Fibroblast of lung (primary cell): ENCODE data around the gene RPLP2. TPM values are rescaled to one million over a fixed set of nuclear protein-coding genes. Genes with fewer than 3 reads are reported as not detected.
A peak's percentile ranks its signal among the peaks of the same experiment; 100 is the strongest.

Experiments used
- DNase-seq, 2 donors: peaks; one replicate each; pipeline versions ENCODE4 v3.0.0 to v3.0.0-alpha.2; 2010; ENCODE audit warnings: low read depth in 2 of 2
- H2AFZ ChIP-seq: 2 replicates; pipeline ENCODE4 v1.5.1; 2012; ENCODE audit warnings: low read length, control low read depth, inconsistent platforms
- H3K27ac ChIP-seq: 2 replicates; pipeline ENCODE4 v1.5.1; 2011; ENCODE audit warnings: low read length, control low read depth; ENCODE audit not compliant: insufficient read depth
- H3K27me3 ChIP-seq: 2 replicates; pipeline ENCODE4 v1.5.1; 2011; ENCODE audit warnings: mild to moderate bottlenecking, low read length; ENCODE audit not compliant: control insufficient read depth, insufficient read depth
- H3K36me3 ChIP-seq: 2 replicates; pipeline ENCODE4 v1.5.1; 2011; ENCODE audit warnings: low read length; ENCODE audit not compliant: control insufficient read depth, insufficient read depth
- H3K4me1 ChIP-seq: 2 replicates; pipeline ENCODE4 v1.5.1; 2011; ENCODE audit warnings: low read length; ENCODE audit not compliant: control insufficient read depth, insufficient read depth; ENCODE audit errors: extremely low read depth
- H3K4me2 ChIP-seq: 2 replicates; pipeline ENCODE4 v1.5.1; 2011; ENCODE audit warnings: low read length, control low read depth; ENCODE audit not compliant: insufficient read depth; ENCODE audit errors: extremely low read depth
- H3K4me3 ChIP-seq, 4 experiments: fragments of 200-600 bp in 1 of 4; sonication (generic) in 1 of 4; replicated peaks in 1 of 4; 2 replicates each; pipeline ENCODE4 v1.5.1; 2011 to 2016; ENCODE audit warnings: low read length in 4 of 4, low read depth in 3 of 4, mild to moderate bottlenecking in 3 of 4, control low read depth in 2 of 4, inconsistent platforms in 1 of 4, mixed read lengths in 1 of 4; ENCODE audit not compliant: insufficient read depth in 1 of 4; ENCODE audit errors: control extremely low read depth in 1 of 4
- H3K79me2 ChIP-seq: 2 replicates; pipeline ENCODE4 v1.5.1; 2012; ENCODE audit warnings: mild to moderate bottlenecking, low read length, inconsistent platforms; ENCODE audit not compliant: control insufficient read depth, insufficient read depth
- H3K9ac ChIP-seq: 2 replicates; pipeline ENCODE4 v1.5.1; 2011; ENCODE audit warnings: mild to moderate bottlenecking, low read length, control low read depth; ENCODE audit not compliant: insufficient read depth
- H3K9me3 ChIP-seq: 2 replicates; pipeline ENCODE4 v1.5.1; 2012; ENCODE audit warnings: low read depth, low read length; ENCODE audit not compliant: control insufficient read depth, insufficient read depth
- H4K20me1 ChIP-seq: 2 replicates; pipeline ENCODE4 v1.5.1; 2011; ENCODE audit warnings: low read length; ENCODE audit not compliant: control insufficient read depth, insufficient read depth; ENCODE audit errors: extremely low read depth
- EZH2 ChIP-seq: IDR thresholded peaks from 2 replicates; pipeline ENCODE4 v1.5.1; 2012; ENCODE audit warnings: low read length, control low read depth, mild to moderate bottlenecking; ENCODE audit errors: missing control alignments
- polyA plus RNA-seq, 2 donors: library from polyadenylated mRNA; depleted of rRNA in 1 of 2; stranded (reverse) in 1 of 2; unstranded in 1 of 2; fragments of >200 nt; gene quantifications; 2 replicates each; pipeline ENCODE4 v1.2.1, GENCODE V29; 2011 to 2012; ENCODE audit warnings: missing spikeins in 1 of 2
- total RNA-seq: library from RNA; depleted of rRNA; stranded (reverse); fragments of >200 nt; gene quantifications from 2 replicates; pipeline ENCODE4 v1.2.1, GENCODE V29; 2014
- TF ChIP-seq, protein P1 (sequence below), 2 donors: IDR thresholded peaks in 1 of 2; conservative IDR thresholded peaks in 1 of 2; 1 replicate in 1 of 2; 2 replicates in 1 of 2; pipeline ENCODE4 v1.5.1; 2011 to 2012; ENCODE audit warnings: low read length in 2 of 2, control low read depth in 1 of 2, inconsistent platforms in 1 of 2, low read depth in 1 of 2, mild to moderate bottlenecking in 1 of 2

The RPLP2 gene
- total and polyA plus RNA-seq, 2 donors (not counting 1 experiment from before 2014, with no cell fraction given) = 294 to 741 TPM

DNA sequence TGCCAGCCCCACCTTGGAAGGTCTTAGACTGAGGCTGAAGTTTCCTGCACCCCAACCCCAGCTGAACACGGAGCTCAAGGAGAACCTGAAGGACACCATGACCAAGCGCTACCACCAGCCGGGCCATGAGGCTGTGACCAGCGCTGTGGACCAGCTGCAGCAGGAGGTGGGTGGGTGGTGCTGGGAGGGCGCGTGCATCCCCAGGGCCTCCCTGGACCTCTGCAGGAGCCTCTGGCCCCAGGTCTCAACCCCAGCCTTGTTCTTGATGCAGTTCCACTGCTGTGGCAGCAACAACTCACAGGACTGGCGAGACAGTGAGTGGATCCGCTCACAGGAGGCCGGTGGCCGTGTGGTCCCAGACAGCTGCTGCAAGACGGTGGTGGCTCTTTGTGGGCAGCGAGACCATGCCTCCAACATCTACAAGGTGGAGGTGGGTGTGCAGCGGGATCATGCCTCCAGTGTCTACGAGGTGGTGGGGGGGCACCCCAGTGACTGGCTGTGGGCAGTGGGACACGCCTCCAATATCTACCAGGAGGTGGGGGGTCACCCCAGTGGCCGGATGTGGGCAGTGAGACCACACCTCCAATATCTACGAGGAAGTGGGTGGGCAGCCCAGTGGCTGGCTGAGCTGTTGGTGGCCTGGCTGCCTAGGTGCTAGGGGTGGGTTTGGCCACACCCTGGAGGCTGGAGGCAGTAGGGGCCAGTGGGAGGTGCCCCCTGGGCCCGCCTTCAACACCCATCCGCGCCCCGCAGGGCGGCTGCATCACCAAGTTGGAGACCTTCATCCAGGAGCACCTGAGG is 27.6 kb downstream of the RPLP2 start:
- Histone ChIP-seq H3K79me2 (peaks cover 78% of the 10 kb centered on the region), H4K20me1 (peaks cover 5% of the 10 kb centered on the region)

DNA sequence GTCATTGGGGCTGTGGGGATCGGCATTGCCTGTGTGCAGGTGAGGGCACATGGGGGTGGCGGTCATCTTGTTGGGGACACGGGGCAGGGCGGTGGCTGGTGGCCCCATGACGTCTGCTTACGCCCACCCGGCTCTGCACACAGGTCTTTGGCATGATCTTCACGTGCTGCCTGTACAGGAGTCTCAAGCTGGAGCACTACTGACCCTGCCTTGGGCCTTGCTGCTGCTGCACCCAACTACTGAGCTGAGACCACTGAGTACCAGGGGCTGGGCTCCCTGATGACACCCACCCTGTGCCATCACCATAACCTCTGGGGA is 28.2 kb downstream of the RPLP2 start:
- Histone ChIP-seq H3K4me3 (no peak overlapping the region), H4K20me1 (peaks cover 5% of the 10 kb centered on the region), H3K27me3 (no peaks in the 10 kb centered on the region), H3K4me2 (peak overlapping the region; percentile 13), H3K4me1 (peaks cover 26% of the 10 kb centered on the region), H3K27ac (no peak overlapping the region), H3K79me2 (peaks cover 78% of the 10 kb centered on the region), H3K9me3 (no peaks in the 10 kb centered on the region), H2AFZ (no peak overlapping the region), H3K36me3 (peaks cover 45% of the 10 kb centered on the region), H3K9ac (no peak overlapping the region)
- no peak for DNase-seq
- no peak for TF ChIP-seq EZH2
- TF ChIP-seq, protein P1, sequence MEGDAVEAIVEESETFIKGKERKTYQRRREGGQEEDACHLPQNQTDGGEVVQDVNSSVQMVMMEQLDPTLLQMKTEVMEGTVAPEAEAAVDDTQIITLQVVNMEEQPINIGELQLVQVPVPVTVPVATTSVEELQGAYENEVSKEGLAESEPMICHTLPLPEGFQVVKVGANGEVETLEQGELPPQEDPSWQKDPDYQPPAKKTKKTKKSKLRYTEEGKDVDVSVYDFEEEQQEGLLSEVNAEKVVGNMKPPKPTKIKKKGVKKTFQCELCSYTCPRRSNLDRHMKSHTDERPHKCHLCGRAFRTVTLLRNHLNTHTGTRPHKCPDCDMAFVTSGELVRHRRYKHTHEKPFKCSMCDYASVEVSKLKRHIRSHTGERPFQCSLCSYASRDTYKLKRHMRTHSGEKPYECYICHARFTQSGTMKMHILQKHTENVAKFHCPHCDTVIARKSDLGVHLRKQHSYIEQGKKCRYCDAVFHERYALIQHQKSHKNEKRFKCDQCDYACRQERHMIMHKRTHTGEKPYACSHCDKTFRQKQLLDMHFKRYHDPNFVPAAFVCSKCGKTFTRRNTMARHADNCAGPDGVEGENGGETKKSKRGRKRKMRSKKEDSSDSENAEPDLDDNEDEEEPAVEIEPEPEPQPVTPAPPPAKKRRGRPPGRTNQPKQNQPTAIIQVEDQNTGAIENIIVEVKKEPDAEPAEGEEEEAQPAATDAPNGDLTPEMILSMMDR (conservative IDR thresholded peaks at IDR 0.05 in 1 of 2, IDR thresholded peaks at IDR 0.05 in 1 of 2; ENCODE audit: low read depth in 1 of 2, low read length in 2 of 2) = no peak

More for the DNA sequence above, 27.6 kb downstream of the RPLP2 start:
- H3K27ac ChIP-seq = no peak overlapping the region
- no peak overlapping the region for H3K9ac ChIP-seq
- TF ChIP-seq, protein P1 (conservative IDR thresholded peaks at IDR 0.05 in 1 of 2, IDR thresholded peaks at IDR 0.05 in 1 of 2; ENCODE audit: low read depth in 1 of 2, low read length in 2 of 2) = no peak
- TF ChIP-seq EZH2 = no peak
- H3K9me3 ChIP-seq = no peaks in the 10 kb centered on the region
- H3K4me2 ChIP-seq = peak overlapping the region; percentile 13
- no peak overlapping the region for H2AFZ ChIP-seq
- no peaks in the 10 kb centered on the region for H3K27me3 ChIP-seq
- H3K4me1 ChIP-seq = peaks cover 28% of the 10 kb centered on the region
- H3K4me3 ChIP-seq = no peak overlapping the region
- peaks cover 45% of the 10 kb centered on the region for H3K36me3 ChIP-seq
- DNase-seq = no peak

DNA sequence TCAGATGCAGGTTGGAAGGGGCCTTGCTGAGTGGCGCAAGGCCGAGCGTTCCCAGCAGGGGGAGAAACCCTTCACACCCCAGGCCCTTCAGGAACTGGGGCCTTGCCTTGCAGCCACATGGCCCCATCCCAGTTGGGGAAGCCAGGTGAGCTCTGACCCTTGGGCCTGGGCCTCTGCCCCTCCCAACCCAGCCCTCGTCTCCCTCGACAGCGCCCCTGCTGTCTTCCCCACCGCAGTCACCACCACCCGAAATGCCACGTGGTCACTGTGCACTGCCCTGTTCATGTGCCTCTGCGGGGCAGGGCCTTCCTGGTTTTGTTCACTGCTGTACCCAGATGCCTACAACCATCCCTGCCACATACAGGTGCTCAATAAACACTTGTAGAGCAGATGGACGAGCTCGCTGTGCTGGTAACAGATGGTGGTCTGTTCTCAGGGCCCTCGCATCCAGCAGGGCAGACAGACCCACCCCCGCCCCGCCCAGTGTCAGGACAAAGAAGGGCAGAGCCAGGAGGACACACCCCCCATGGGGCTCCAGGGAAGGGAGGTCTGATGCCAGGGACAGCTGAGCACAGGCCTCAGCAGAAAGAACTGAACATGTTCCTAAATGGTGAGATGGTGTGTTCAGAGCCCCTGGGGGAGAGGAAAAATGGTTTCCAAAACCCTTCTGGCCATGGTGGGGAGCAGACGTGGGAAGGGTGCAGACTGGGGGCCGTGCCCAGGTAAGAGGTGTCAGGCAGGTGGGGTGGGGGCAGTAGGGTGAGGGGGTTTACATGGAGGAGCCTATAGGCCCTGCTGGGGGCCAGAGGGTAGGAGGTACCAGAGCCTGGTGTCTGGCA is 28.9 kb downstream of the RPLP2 start:
- no peaks in the 10 kb centered on the region for H3K9me3 ChIP-seq
- H3K27me3 ChIP-seq = no peaks in the 10 kb centered on the region
- H3K4me2 ChIP-seq = no peak overlapping the region
- peaks cover 78% of the 10 kb centered on the region for H3K79me2 ChIP-seq
- H2AFZ ChIP-seq = no peak overlapping the region
- H3K4me3 ChIP-seq = no peak overlapping the region
- peaks cover 5% of the 10 kb centered on the region for H4K20me1 ChIP-seq
- DNase-seq = no peak
- peaks cover 26% of the 10 kb centered on the region for H3K4me1 ChIP-seq
- H3K9ac ChIP-seq = no peak overlapping the region
- peaks cover 45% of the 10 kb centered on the region for H3K36me3 ChIP-seq
- TF ChIP-seq EZH2 = no peak
- TF ChIP-seq, protein P1 (conservative IDR thresholded peaks at IDR 0.05 in 1 of 2, IDR thresholded peaks at IDR 0.05 in 1 of 2; ENCODE audit: low read depth in 1 of 2, low read length in 2 of 2) = peak in 1 of 2 donors; percentile 18
- peak overlapping the region; percentile 28 for H3K27ac ChIP-seq
